Measurements from ENCODE around the gene CARHSP1.

GRCh38 chr16:8855051-8855786 is 13.6 kb downstream of the CARHSP1 start:
- TF ChIP-seq FOXA1 (IDR thresholded peaks at IDR 0.05): no peak
- no peak for TF ChIP-seq ZNF384 (IDR thresholded peaks at IDR 0.05)
- no peak for TF ChIP-seq SUZ12 (IDR thresholded peaks at IDR 0.05)
- no peak for TF ChIP-seq FOXK2 (IDR thresholded peaks at IDR 0.05)
- no peak for TF ChIP-seq SP1 (IDR thresholded peaks at IDR 0.05)
- no peak for TF ChIP-seq FOXM1 (IDR thresholded peaks at IDR 0.05; ENCODE audit: borderline replicate concordance)
- no peak for TF ChIP-seq NFRKB (IDR thresholded peaks at IDR 0.05)
- no peak for TF ChIP-seq TARDBP (IDR thresholded peaks at IDR 0.05)
- no peak for TF ChIP-seq LEF1 (IDR thresholded peaks at IDR 0.05; ENCODE audit: borderline replicate concordance)
- TF ChIP-seq L3MBTL2 (conservative IDR thresholded peaks at IDR 0.05): no peak

Measured in HEK293T (cell line).